HepG2 (cell line): Measurements from ENCODE around the gene IWS1. TPM values are rescaled to one million over a fixed set of nuclear protein-coding genes. Genes with fewer than 3 reads are reported as not detected.
A peak's percentile ranks its signal among the peaks of the same experiment; 100 is the strongest.

Source experiments
- CEBPG ChIP-seq: IDR thresholded peaks from 2 replicates; pipeline ENCODE4 v1.6.1; 2016
- HMG20A ChIP-seq: IDR thresholded peaks from 2 replicates; pipeline ENCODE4 v1.6.1; 2016; ENCODE audit warnings: borderline replicate concordance
- RARA ChIP-seq: IDR thresholded peaks from 2 replicates; pipeline ENCODE4 v1.6.1; 2016; ENCODE audit warnings: missing genetic modification reagents, missing compliant biosample characterization
- RBM39 ChIP-seq: fragments of 200-400 bp; formaldehyde crosslinking; IDR thresholded peaks from one replicate; pipeline ENCODE4 v1.6.1; 2018; ENCODE audit warnings: antibody characterized with exemption, mild to moderate bottlenecking, low read depth, low read length; ENCODE audit not compliant: poor library complexity, severe bottlenecking
- TCF12 ChIP-seq, 2 experiments: fragments of 450-650 bp in 1 of 2; sonication (generic) in 1 of 2; formaldehyde crosslinking in 1 of 2; IDR thresholded peaks; 2 replicates each; pipeline versions ENCODE4 v1.6.1 to v1.8.0; 2017 to 2022; ENCODE audit warnings: antibody characterized with exemption in 1 of 2, mild to moderate bottlenecking in 1 of 2, missing genetic modification reagents in 1 of 2, moderate library complexity in 1 of 2
- ZBTB8A ChIP-seq: sonication (generic); formaldehyde crosslinking; IDR thresholded peaks from 2 replicates; pipeline ENCODE4 v1.4.0; 2020; ENCODE audit warnings: mild to moderate bottlenecking, low read depth, missing genetic modification reagents, borderline replicate concordance
- ZNF138 ChIP-seq: sonication (generic); formaldehyde crosslinking; IDR thresholded peaks from 2 replicates; pipeline ENCODE4 v1.5.0; 2020; ENCODE audit warnings: mild to moderate bottlenecking, low read depth, missing genetic modification reagents
- ZNF567 ChIP-seq: sonication (generic); formaldehyde crosslinking; IDR thresholded peaks from 2 replicates; pipeline ENCODE4 v1.8.1; 2023; ENCODE audit warnings: mild to moderate bottlenecking, missing genetic modification reagents, borderline replicate concordance
- ZNF703 ChIP-seq: sonication (generic); formaldehyde crosslinking; IDR thresholded peaks from 2 replicates; pipeline ENCODE4 v1.5.1; 2020; ENCODE audit warnings: missing genetic modification reagents, mild to moderate bottlenecking, moderate library complexity, borderline replicate concordance
- ZNF781 ChIP-seq: sonication (generic); formaldehyde crosslinking; IDR thresholded peaks from 2 replicates; pipeline ENCODE4 v1.5.1; 2020; ENCODE audit warnings: borderline replicate concordance, mild to moderate bottlenecking, missing genetic modification reagents; ENCODE audit errors: not compliant biosample characterization
- polyA plus RNA-seq, 8 experiments: library from polyadenylated mRNA; depleted of rRNA in 3 of 8; stranded (reverse) in 7 of 8; unstranded in 1 of 8; fragments of >200 nt; fragmentation: Illumina TruSeq in 4 of 8; extraction: Trizol in 4 of 8; gene quantifications; 2 replicates each; pipeline versions ENCODE4 v1.2.1 to v1.2.3, GENCODE V29; 2011 to 2016; ENCODE audit warnings: low read depth in 4 of 8, missing spikeins in 1 of 8, mixed read lengths in 1 of 8; ENCODE audit not compliant: insufficient read depth in 1 of 8
- total RNA-seq, 5 experiments: library from RNA; depleted of rRNA; stranded (reverse); fragments of >200 nt; fragmentation: Illumina TruSeq; extraction: Trizol; gene quantifications; 2 replicates each; pipeline ENCODE4 v1.2.3, GENCODE V29; 2016; ENCODE audit warnings: low read depth in 1 of 5
- TF ChIP-seq, protein P1 (sequence below): sonication (generic); formaldehyde crosslinking; IDR thresholded peaks from 2 replicates; pipeline ENCODE4 v1.4.0; 2020; ENCODE audit warnings: missing genetic modification reagents
- TF ChIP-seq, protein P2 (sequence below), 2 experiments: sonication (generic) in 1 of 2; formaldehyde crosslinking in 1 of 2; IDR thresholded peaks; 2 replicates each; pipeline versions ENCODE4 v1.5.1 to v1.6.1; 2011 to 2020; ENCODE audit warnings: borderline replicate concordance in 1 of 2, low read depth in 1 of 2, low read length in 1 of 2, mild to moderate bottlenecking in 1 of 2, missing genetic modification reagents in 1 of 2, moderate library complexity in 1 of 2
- TF ChIP-seq, protein P3 (sequence below): sonication (generic); formaldehyde crosslinking; conservative IDR thresholded peaks from 2 replicates; pipeline ENCODE4 v1.8.1; 2023; ENCODE audit warnings: missing genetic modification reagents
- TF ChIP-seq, protein P4 (sequence below): sonication (generic); formaldehyde crosslinking; IDR thresholded peaks from 2 replicates; pipeline ENCODE4 v1.5.1; 2020; ENCODE audit warnings: missing genetic modification reagents, mild to moderate bottlenecking, borderline replicate concordance

Gene IWS1
- total and polyA plus RNA-seq, 2 of the 13 experiments (the other 11 are each of a cell fraction or from before 2014, with no cell fraction given), result 28.9 to 62.3 TPM

DNA sequence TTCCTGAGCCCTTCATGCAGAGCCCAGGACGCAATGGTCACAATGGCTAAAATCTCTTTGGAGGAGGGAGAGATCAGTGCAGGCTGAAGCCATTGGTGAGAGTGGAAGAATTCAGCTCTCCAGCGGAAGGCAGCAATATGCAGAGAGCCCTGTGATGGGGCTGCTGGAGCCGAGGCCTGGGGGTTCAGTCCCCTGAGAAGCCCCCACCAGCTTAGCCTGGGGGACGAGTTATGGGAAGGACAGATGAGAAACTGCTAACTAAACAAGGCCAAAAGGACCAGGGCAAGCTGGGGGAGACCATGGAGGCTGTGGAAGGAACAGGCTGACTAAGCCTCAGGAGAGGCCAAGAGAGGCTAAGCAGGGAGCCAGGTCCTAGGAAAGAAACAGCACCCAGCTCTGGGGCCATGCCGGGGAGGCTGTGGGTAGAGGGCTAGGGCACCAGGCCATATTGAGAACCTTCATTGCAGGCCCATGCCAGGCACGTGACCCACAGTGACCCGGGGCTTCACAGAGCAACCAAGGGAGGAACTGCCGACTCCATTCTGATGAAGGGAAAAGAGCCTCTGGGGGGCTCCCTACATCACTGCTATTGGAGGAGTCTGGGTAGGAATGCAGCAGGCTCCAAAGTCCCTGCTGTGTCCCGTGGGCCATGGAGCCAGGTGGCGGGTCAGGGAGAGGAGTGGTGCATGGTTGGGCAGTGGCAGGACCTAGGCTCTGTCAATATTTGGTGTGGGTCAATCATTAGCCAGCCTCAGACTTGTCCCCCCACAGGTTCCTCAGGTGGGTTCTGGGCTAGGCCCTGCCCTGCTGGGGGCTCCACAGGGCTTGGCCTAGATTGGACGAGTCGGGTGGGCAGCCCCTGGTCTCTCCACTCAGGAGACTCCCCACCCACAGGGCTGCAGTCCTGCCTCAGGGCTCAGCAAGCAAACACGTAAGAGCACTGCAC is 88.2 kb downstream of the IWS1 start (continued):
- TF ChIP-seq, protein P1, sequence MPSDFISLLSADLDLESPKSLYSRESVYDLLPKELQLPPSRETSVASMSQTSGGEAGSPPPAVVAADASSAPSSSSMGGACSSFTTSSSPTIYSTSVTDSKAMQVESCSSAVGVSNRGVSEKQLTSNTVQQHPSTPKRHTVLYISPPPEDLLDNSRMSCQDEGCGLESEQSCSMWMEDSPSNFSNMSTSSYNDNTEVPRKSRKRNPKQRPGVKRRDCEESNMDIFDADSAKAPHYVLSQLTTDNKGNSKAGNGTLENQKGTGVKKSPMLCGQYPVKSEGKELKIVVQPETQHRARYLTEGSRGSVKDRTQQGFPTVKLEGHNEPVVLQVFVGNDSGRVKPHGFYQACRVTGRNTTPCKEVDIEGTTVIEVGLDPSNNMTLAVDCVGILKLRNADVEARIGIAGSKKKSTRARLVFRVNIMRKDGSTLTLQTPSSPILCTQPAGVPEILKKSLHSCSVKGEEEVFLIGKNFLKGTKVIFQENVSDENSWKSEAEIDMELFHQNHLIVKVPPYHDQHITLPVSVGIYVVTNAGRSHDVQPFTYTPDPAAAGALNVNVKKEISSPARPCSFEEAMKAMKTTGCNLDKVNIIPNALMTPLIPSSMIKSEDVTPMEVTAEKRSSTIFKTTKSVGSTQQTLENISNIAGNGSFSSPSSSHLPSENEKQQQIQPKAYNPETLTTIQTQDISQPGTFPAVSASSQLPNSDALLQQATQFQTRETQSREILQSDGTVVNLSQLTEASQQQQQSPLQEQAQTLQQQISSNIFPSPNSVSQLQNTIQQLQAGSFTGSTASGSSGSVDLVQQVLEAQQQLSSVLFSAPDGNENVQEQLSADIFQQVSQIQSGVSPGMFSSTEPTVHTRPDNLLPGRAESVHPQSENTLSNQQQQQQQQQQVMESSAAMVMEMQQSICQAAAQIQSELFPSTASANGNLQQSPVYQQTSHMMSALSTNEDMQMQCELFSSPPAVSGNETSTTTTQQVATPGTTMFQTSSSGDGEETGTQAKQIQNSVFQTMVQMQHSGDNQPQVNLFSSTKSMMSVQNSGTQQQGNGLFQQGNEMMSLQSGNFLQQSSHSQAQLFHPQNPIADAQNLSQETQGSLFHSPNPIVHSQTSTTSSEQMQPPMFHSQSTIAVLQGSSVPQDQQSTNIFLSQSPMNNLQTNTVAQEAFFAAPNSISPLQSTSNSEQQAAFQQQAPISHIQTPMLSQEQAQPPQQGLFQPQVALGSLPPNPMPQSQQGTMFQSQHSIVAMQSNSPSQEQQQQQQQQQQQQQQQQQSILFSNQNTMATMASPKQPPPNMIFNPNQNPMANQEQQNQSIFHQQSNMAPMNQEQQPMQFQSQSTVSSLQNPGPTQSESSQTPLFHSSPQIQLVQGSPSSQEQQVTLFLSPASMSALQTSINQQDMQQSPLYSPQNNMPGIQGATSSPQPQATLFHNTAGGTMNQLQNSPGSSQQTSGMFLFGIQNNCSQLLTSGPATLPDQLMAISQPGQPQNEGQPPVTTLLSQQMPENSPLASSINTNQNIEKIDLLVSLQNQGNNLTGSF (CRISPR knock-in tag), result no peak
- TF ChIP-seq ZNF567 (CRISPR knock-in tag) (0 out of 2 replicates have a peak, but pooled peaks have one; percentile 26), RARA (peak; percentile 91), ZBTB8A (CRISPR knock-in tag) (no peak), ZNF138 (no peak), CEBPG (CRISPR knock-in tag) (peak; percentile 48; the same call in 1 of the 2 replicates), ZNF781 (CRISPR knock-in tag) (peak; percentile 62), RBM39 (no peak), HMG20A (CRISPR knock-in tag) (peak; percentile 84; the same call in 1 of the 2 replicates), ZNF703 (CRISPR knock-in tag) (peak; percentile 66; the same call in 1 of the 2 replicates), TCF12 (IDR thresholded peaks at IDR 0.05) (no peak), TCF12 (CRISPR knock-in tag; IDR thresholded peaks at IDR 0.05) (peak; percentile 92)
- TF ChIP-seq, protein P2, sequence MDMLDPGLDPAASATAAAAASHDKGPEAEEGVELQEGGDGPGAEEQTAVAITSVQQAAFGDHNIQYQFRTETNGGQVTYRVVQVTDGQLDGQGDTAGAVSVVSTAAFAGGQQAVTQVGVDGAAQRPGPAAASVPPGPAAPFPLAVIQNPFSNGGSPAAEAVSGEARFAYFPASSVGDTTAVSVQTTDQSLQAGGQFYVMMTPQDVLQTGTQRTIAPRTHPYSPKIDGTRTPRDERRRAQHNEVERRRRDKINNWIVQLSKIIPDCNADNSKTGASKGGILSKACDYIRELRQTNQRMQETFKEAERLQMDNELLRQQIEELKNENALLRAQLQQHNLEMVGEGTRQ (IDR thresholded peaks at IDR 0.05; ENCODE audit: low read depth, low read length), result peak; percentile 77
- TF ChIP-seq, protein P2 (CRISPR knock-in tag; IDR thresholded peaks at IDR 0.05; ENCODE audit: borderline replicate concordance), result peak; percentile 96
- TF ChIP-seq, protein P3, sequence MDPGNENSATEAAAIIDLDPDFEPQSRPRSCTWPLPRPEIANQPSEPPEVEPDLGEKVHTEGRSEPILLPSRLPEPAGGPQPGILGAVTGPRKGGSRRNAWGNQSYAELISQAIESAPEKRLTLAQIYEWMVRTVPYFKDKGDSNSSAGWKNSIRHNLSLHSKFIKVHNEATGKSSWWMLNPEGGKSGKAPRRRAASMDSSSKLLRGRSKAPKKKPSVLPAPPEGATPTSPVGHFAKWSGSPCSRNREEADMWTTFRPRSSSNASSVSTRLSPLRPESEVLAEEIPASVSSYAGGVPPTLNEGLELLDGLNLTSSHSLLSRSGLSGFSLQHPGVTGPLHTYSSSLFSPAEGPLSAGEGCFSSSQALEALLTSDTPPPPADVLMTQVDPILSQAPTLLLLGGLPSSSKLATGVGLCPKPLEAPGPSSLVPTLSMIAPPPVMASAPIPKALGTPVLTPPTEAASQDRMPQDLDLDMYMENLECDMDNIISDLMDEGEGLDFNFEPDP (CRISPR knock-in tag), result no peak
- TF ChIP-seq, protein P4, sequence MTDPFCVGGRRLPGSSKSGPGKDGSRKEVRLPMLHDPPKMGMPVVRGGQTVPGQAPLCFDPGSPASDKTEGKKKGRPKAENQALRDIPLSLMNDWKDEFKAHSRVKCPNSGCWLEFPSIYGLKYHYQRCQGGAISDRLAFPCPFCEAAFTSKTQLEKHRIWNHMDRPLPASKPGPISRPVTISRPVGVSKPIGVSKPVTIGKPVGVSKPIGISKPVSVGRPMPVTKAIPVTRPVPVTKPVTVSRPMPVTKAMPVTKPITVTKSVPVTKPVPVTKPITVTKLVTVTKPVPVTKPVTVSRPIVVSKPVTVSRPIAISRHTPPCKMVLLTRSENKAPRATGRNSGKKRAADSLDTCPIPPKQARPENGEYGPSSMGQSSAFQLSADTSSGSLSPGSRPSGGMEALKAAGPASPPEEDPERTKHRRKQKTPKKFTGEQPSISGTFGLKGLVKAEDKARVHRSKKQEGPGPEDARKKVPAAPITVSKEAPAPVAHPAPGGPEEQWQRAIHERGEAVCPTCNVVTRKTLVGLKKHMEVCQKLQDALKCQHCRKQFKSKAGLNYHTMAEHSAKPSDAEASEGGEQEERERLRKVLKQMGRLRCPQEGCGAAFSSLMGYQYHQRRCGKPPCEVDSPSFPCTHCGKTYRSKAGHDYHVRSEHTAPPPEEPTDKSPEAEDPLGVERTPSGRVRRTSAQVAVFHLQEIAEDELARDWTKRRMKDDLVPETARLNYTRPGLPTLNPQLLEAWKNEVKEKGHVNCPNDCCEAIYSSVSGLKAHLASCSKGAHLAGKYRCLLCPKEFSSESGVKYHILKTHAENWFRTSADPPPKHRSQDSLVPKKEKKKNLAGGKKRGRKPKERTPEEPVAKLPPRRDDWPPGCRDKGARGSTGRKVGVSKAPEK (CRISPR knock-in tag), result peak; percentile 81; the same call in 1 of the 2 replicates
